NCI-H2081 (cell line): ENCODE data around the gene GMNN.
"Not testable (repeated sequence)": the region's sequence is repeated elsewhere in the genome, so short reads cannot be mapped to it uniquely, and the experiment has no call there.

Experiments used
- DNase-seq, 2 experiments: peaks; one replicate each; lab custom pipeline; 2025; lab: John Stamatoyannopoulos, UW

The GMNN gene

GRCh38 chr6:24761851-24762250 is 12.9 kb upstream of the GMNN start:
- no peak for DNase-seq

- DNase-seq: no peak
These were observed 11.2 kb upstream of the GMNN start for GRCh38 chr6:24763578-24763977.

GRCh38 chr6:24764833-24765828 is 9.6 kb upstream of the GMNN start:
- not testable (repeated sequence) for DNase-seq

- not testable (repeated sequence) for DNase-seq
These were observed 8.8 kb upstream of the GMNN start for GRCh38 chr6:24765968-24766367.

GRCh38 chr6:24766680-24767462 is 7.9 kb upstream of the GMNN start:
- peak in 1 of 2 experiments; percentile 22 for DNase-seq

GRCh38 chr6:24768361-24768760 is 6.4 kb upstream of the GMNN start:
- DNase-seq: no peak

GRCh38 chr6:24775520-24776058 is 852 bp downstream of the GMNN start:
- DNase-seq: no peak

GRCh38 chr6:24777227-24777626 is 2.5 kb downstream of the GMNN start:
- DNase-seq: no peak

- no peak for DNase-seq
These were observed 3.4 kb downstream of the GMNN start for GRCh38 chr6:24778121-24778520.

GRCh38 chr6:24778878-24779277 is 4.1 kb downstream of the GMNN start:
- DNase-seq: no peak

GRCh38 chr6:24779416-24780016 is 4.8 kb downstream of the GMNN start:
- no peak for DNase-seq

- DNase-seq: no peak
These were observed 5.5 kb downstream of the GMNN start for GRCh38 chr6:24780206-24780605.

- no peak for DNase-seq
These were observed 13.4 kb downstream of the GMNN start for GRCh38 chr6:24788031-24788665.

- DNase-seq: no peak
These were observed 20.4 kb downstream of the GMNN start for GRCh38 chr6:24795106-24795505.

- no peak for DNase-seq
These were observed 22.0 kb downstream of the GMNN start for GRCh38 chr6:24796616-24797290.

- no peak for DNase-seq
These were observed 23.0 kb downstream of the GMNN start for GRCh38 chr6:24797596-24798216.

GRCh38 chr6:24798740-24799540 is 24.2 kb downstream of the GMNN start, which contains the start of gene ARMH2:
TSS of gene ARMH2 (minus strand) at chr6:24798917. CDS start at chr6:24798857, 60 bp downstream.
- DNase-seq: no peak

GRCh38 chr6:24799541-24799915 is 24.8 kb downstream of the GMNN start:
- DNase-seq: no peak

- DNase-seq: no peak
These were observed 27.7 kb downstream of the GMNN start for GRCh38 chr6:24802271-24803059.
